Measurements from ENCODE around the gene DLG1.

- no peak for TF ChIP-seq POLR2A (IDR thresholded peaks at IDR 0.05)
- no peak for TF ChIP-seq CTCF (IDR thresholded peaks at IDR 0.05)
Measured at GRCh38 chr3:197242784-197243432, 55.5 kb downstream of the DLG1 start.
